ENCODE results near the gene ANKMY1.

Gene ANKMY1

GRCh38 chr2:240519396-240520129 is 38.2 kb downstream of the ANKMY1 start:
- DNase-seq = no peak

- no peak for DNase-seq
Observed at GRCh38 chr2:240518981-240519380, 38.8 kb downstream of the ANKMY1 start.

DNA sequence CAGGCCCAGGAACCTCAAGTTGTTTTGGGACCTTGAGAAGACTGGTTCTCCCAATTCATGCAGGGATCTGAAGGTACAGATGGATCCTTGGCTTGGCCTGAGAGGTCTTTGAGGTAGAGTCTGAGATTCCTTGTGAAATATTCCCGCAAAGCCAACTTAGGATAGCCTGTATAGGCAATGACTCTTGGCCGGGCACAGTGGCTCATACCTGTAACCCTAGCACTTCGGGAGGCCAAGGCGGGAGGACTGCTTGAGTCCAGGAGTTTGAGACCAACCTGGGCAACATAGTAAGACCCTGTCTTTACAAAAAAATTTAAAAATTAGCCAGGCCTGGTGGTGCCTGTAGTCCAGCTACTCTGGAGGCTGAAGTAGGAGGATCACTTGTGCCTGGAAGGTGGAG is 40.4 kb downstream of the ANKMY1 start:
- DNase-seq = no peak

- DNase-seq = no peak
Observed at GRCh38 chr2:240514631-240515030, 43.2 kb downstream of the ANKMY1 start.

- DNase-seq = no peak
Observed at GRCh38 chr2:240513549-240514287, 44.1 kb downstream of the ANKMY1 start.

- no peak for DNase-seq
Observed at GRCh38 chr2:240512666-240513535, 44.9 kb downstream of the ANKMY1 start.

GRCh38 chr2:240512109-240512485 is 45.7 kb downstream of the ANKMY1 start:
- DNase-seq = no peak

GRCh38 chr2:240511351-240512108 is 46.3 kb downstream of the ANKMY1 start:
- DNase-seq = no peak

DNA sequence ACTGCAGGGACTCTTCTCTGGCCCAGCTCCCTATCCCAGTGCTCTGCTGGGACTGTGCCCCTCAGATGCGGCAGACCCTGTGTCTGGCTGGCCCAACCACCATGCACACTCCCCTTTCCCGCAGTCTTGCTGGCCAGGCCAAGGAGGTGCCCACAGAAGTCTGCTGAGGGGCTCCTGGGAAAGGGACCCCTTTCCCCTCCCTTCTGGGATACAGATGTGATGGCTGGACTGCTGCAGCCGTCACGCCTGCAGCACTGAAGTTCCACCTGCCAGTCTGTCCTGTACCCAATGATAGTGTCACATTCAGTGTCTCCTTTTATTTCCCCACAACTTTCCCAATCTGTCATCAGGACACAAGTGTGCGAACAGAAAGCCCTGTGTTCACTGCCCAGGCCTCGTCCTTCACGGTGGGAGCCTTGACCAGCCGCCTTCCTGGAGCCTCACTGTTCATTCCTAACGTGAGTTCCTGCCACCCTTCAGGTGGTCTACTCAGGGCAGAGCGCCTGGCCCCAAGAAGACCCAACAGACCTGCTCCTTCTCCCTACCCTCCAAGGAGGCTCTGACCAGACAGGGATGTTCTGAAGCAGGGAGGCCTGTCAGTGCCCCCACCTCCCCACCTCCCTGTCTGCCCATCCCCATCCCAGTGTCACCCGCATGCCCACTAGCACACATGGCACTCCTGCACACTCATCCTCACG is 47.1 kb downstream of the ANKMY1 start:
- DNase-seq = no peak

- DNase-seq = no peak
Observed at GRCh38 chr2:240509667-240510512, 47.9 kb downstream of the ANKMY1 start.

GRCh38 chr2:240508832-240509545 is 48.8 kb downstream of the ANKMY1 start:
- DNase-seq = no peak

GRCh38 chr2:240507778-240508251 is 50.0 kb downstream of the ANKMY1 start:
- no peak for DNase-seq

GRCh38 chr2:240507060-240507777 is 50.6 kb downstream of the ANKMY1 start:
- DNase-seq = no peak

DNA sequence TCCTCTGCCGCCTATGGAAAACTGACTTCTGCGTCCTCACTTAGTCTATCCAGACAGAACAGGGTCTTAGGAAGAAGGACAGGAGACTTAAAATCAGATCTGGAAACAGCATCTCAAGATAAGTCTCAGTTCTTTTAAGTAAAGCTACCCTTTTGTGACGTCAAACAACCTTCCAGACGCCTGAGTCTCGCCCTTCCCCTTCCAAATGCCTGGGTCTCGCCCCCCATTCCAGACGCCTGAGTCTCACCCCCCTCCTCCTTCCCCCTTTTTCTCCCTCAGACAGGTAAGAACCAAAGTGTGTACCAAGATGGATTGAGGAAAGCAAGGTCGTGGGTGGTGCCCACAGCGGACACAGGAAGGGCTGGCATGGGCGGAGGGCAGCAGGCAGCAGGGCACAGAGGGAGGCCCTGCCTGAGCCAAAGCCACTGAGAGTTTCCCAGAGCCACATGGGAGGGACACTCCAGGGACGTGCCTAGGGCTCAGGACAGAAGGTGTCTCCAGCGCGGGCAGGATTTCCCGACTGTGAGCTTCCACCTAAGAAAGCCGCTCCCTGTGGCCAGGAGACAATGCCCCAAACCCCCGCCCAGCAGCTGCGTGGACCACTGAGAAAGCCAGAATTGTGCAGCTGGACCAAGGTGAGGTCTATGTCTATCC is 51.3 kb downstream of the ANKMY1 start:
- DNase-seq = no peak

GRCh38 chr2:240505910-240506309 is 51.9 kb downstream of the ANKMY1 start:
- no peak for DNase-seq

GRCh38 chr2:240503848-240504247 is 53.9 kb downstream of the ANKMY1 start:
- no peak for DNase-seq

- no peak for DNase-seq
Observed at GRCh38 chr2:240503375-240503774, 54.4 kb downstream of the ANKMY1 start.

GRCh38 chr2:240502430-240503121 is 55.2 kb downstream of the ANKMY1 start:
- DNase-seq = no peak

Measured in NCI-H2227 treated with DMSO at 0.1 percent for 48 hours (cell line).